ENCODE measurements around the gene NAIF1. TPM values are rescaled to one million over a fixed set of nuclear protein-coding genes. Genes with fewer than 3 reads are reported as not detected.

NAIF1 gene
- total and polyA plus RNA-seq, 9 donors = 7.4 to 10.0 (median 8.4) TPM

DNA sequence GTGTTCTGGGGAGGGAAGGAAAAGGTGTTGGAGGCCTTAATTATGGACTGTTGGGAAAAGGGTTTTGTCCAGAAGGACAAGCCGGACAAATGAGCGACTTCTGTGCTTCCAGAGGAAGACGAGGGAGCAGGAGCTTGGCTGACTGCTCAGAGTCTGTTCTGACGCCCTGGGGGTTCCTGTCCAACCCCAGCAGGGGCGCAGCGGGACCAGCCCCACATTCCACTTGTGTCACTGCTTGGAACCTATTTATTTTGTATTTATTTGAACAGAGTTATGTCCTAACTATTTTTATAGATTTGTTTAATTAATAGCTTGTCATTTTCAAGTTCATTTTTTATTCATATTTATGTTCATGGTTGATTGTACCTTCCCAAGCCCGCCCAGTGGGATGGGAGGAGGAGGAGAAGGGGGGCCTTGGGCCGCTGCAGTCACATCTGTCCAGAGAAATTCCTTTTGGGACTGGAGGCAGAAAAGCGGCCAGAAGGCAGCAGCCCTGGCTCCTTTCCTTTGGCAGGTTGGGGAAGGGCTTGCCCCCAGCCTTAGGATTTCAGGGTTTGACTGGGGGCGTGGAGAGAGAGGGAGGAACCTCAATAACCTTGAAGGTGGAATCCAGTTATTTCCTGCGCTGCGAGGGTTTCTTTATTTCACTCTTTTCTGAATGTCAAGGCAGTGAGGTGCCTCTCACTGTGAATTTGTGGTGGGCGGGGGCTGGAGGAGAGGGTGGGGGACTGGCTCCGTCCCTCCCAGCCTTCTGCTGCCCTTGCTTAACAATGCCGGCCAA lies 41.3 kb upstream of the NAIF1 start:
- Histone ChIP-seq H3K4me1 (ENCODE audit: control insufficient read depth, insufficient read depth, low read length) (peaks cover 53% of the 10 kb centered on the region), H3K9me3 (replicated peaks; ENCODE audit: control insufficient read depth, low read depth, low read length) (no peaks in the 10 kb centered on the region), H3K4me3 (ENCODE audit: low read length) (no peak overlapping the region), H3K36me3 (ENCODE audit: control insufficient read depth, insufficient read depth, low read length) (peaks cover 49% of the 10 kb centered on the region), H3K27me3 (ENCODE audit: control insufficient read depth, insufficient read depth, low read length) (no peaks in the 10 kb centered on the region), H3K27ac (ENCODE audit: low read length) (peak overlapping the region; percentile 17)
- no peak for DNase-seq
- WGBS (ENCODE audit: insufficient coverage) = 62% methylated on average over 8 of the region's 15 CpGs

DNA sequence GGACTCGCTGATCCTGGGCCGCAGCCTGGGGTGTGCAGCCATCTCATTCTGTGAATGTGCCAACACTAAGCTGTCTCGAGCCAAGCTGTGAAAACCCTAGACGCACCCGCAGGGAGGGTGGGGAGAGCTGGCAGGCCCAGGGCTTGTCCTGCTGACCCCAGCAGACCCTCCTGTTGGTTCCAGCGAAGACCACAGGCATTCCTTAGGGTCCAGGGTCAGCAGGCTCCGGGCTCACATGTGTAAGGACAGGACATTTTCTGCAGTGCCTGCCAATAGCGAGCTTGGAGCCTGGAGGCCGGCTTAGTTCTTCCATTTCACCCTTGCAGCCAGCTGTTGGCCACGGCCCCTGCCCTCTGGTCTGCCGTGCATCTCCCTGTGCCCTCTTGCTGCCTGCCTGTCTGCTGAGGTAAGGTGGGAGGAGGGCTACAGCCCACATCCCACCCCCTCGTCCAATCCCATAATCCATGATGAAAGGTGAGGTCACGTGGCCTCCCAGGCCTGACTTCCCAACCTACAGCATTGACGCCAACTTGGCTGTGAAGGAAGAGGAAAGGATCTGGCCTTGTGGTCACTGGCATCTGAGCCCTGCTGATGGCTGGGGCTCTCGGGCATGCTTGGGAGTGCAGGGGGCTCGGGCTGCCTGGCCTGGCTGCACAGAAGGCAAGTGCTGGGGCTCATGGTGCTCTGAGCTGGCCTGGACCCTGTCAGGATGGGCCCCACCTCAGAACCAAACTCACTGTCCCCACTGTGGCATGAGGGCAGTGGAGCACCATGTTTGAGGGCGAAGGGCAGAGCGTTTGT lies 40.5 kb upstream of the NAIF1 start:
- no peak for DNase-seq
- H3K27ac ChIP-seq (ENCODE audit: low read length) = peak overlapping the region; percentile 17
- no peaks in the 10 kb centered on the region for H3K27me3 ChIP-seq (ENCODE audit: control insufficient read depth, insufficient read depth, low read length)
- H3K4me3 ChIP-seq (ENCODE audit: low read length) = no peak overlapping the region
- 64% methylated on average over 13 of the region's 18 CpGs for WGBS (ENCODE audit: insufficient coverage)
- H3K4me1 ChIP-seq (ENCODE audit: control insufficient read depth, insufficient read depth, low read length) = peaks cover 61% of the 10 kb centered on the region
- peaks cover 53% of the 10 kb centered on the region for H3K36me3 ChIP-seq (ENCODE audit: control insufficient read depth, insufficient read depth, low read length)
- H3K9me3 ChIP-seq (replicated peaks; ENCODE audit: control insufficient read depth, low read depth, low read length) = no peaks in the 10 kb centered on the region

DNA sequence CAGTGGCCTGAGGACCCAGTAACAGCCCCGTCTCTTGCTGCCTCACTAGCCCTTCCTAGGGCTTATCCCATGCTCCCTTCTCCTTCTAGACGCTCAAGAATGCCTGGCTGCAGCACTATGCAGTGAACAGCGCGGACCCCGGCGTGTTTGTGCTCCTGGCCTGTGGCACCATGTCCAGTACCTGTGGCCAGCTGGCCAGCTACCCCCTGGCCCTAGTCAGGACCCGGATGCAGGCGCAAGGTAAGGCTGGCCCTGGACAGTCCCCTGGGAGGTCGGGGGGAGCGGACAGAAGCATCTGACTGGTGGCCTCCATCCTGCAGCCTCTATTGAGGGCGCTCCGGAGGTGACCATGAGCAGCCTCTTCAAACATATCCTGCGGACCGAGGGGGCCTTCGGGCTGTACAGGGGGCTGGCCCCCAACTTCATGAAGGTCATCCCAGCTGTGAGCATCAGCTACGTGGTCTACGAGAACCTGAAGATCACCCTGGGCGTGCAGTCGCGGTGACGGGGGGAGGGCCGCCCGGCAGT lies 39.9 kb upstream of the NAIF1 start:
- H3K27me3 ChIP-seq (ENCODE audit: control insufficient read depth, insufficient read depth, low read length) = no peaks in the 10 kb centered on the region
- peaks cover 59% of the 10 kb centered on the region for H3K36me3 ChIP-seq (ENCODE audit: control insufficient read depth, insufficient read depth, low read length)
- 90% methylated on average over 23 of the region's 23 CpGs for WGBS (ENCODE audit: insufficient coverage)
- no peak for DNase-seq
- H3K27ac ChIP-seq (ENCODE audit: low read length) = no peak overlapping the region
- peaks cover 68% of the 10 kb centered on the region for H3K4me1 ChIP-seq (ENCODE audit: control insufficient read depth, insufficient read depth, low read length)
- H3K4me3 ChIP-seq (ENCODE audit: low read length) = no peak overlapping the region
- H3K9me3 ChIP-seq (replicated peaks; ENCODE audit: control insufficient read depth, low read depth, low read length) = no peaks in the 10 kb centered on the region

DNA sequence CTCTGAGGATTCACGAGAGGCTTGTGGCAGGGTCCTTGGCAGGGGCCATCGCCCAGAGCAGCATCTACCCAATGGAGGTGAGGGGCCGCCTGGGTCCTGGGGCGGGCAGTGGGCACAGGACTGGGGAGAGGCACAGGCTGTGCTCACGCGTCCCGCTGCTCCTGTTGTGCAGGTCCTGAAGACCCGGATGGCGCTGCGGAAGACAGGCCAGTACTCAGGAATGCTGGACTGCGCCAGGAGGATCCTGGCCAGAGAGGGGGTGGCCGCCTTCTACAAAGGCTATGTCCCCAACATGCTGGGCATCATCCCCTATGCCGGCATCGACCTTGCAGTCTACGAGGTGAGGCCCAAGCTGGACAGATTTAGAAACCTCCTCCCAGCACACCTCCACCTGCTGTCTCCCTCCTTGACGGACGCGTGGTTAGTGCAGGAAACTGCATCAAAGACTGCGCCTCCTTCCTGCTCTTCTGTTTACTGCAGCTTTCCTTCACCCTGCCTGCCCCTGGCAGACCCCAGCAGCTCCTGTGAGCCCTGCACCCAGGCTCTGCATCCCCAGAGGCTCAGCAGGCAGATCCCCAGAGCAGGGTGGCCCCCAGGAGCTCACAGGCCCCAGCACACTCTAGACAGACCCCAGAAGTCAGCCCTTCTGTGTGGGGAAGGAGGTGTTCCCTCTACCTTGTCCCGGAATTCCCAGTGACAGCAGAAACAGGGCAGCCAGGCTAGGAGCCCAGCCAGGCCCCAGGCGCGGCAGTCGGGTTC lies 39.2 kb upstream of the NAIF1 start:
- 90% methylated on average over 20 of the region's 23 CpGs for WGBS (ENCODE audit: insufficient coverage)
- peaks cover 66% of the 10 kb centered on the region for H3K36me3 ChIP-seq (ENCODE audit: control insufficient read depth, insufficient read depth, low read length)
- no peak overlapping the region for H3K27ac ChIP-seq (ENCODE audit: low read length)
- DNase-seq = no peak
- peaks cover 74% of the 10 kb centered on the region for H3K4me1 ChIP-seq (ENCODE audit: control insufficient read depth, insufficient read depth, low read length)
- H3K27me3 ChIP-seq (ENCODE audit: control insufficient read depth, insufficient read depth, low read length) = no peaks in the 10 kb centered on the region
- no peaks in the 10 kb centered on the region for H3K9me3 ChIP-seq (replicated peaks; ENCODE audit: control insufficient read depth, low read depth, low read length)
- H3K4me3 ChIP-seq (ENCODE audit: low read length) = no peak overlapping the region

DNA sequence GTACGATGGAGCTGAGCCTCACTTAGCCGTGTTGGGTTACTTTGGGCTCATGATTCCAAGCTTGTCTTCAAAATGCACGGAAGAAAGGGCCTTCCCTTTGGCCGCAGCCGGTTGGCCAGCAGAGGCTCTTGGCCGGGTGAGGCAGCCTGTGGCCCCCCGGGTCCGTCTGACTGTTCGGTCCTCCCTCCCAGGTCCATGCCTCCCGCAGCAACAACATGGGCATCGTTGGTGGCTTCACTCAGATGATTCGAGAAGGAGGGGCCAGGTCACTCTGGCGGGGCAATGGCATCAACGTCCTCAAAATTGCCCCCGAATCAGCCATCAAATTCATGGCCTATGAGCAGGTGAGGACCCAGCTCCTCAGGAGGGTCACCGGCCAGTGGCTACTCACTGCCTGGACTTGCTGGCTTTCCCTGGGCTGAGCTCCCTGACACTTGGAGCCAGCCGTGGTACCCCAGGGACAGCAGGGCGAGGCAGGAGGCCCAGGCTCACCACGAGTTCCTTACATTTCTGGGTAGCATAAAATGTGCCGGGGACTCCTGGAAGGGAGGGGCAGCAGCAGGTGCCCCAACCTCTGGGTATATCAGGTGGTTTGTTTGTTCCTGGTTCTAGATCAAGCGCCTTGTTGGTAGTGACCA lies 38.5 kb upstream of the NAIF1 start:
- Histone ChIP-seq H3K36me3 (ENCODE audit: control insufficient read depth, insufficient read depth, low read length) (peaks cover 73% of the 10 kb centered on the region), H3K27me3 (ENCODE audit: control insufficient read depth, insufficient read depth, low read length) (no peaks in the 10 kb centered on the region), H3K9me3 (replicated peaks; ENCODE audit: control insufficient read depth, low read depth, low read length) (no peaks in the 10 kb centered on the region), H3K4me1 (ENCODE audit: control insufficient read depth, insufficient read depth, low read length) (peaks cover 75% of the 10 kb centered on the region), H3K27ac (ENCODE audit: low read length) (no peak overlapping the region), H3K4me3 (ENCODE audit: low read length) (no peak overlapping the region)
- no peak for DNase-seq
- 86% methylated on average over 21 of the region's 21 CpGs for WGBS (ENCODE audit: insufficient coverage)

DNA sequence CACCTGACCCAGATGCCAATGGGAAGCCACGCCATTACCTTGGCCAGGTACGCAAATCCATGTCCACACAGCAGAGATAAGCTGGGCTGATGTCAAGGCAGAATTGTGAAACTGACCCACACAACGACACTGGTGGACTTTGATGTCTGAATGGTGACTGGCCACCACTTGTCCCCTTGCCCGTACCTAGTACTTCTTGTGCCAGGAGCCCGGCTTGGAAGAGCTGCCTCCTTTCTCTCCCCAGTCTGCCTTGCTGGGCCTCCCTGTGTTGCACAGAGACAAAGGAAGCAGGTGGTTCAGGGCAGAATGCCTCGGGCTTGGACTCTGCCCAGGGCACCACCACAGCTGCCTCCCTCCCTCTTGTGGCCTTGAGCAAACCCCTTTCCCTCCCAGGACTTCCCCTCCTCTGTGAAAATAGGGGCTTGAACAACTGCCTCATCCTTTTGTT lies 37.1 kb upstream of the NAIF1 start:
- no peaks in the 10 kb centered on the region for H3K27me3 ChIP-seq (ENCODE audit: control insufficient read depth, insufficient read depth, low read length)
- H3K4me3 ChIP-seq (ENCODE audit: low read length) = no peak overlapping the region
- H3K9me3 ChIP-seq (replicated peaks; ENCODE audit: control insufficient read depth, low read depth, low read length) = no peaks in the 10 kb centered on the region
- H3K36me3 ChIP-seq (ENCODE audit: control insufficient read depth, insufficient read depth, low read length) = peaks cover 74% of the 10 kb centered on the region
- WGBS (ENCODE audit: insufficient coverage) = 72% methylated on average over 6 of the region's 6 CpGs
- DNase-seq = peak; percentile 74
- H3K4me1 ChIP-seq (ENCODE audit: control insufficient read depth, insufficient read depth, low read length) = peaks cover 84% of the 10 kb centered on the region
- H3K27ac ChIP-seq (ENCODE audit: low read length) = peak overlapping the region; percentile 77

DNA sequence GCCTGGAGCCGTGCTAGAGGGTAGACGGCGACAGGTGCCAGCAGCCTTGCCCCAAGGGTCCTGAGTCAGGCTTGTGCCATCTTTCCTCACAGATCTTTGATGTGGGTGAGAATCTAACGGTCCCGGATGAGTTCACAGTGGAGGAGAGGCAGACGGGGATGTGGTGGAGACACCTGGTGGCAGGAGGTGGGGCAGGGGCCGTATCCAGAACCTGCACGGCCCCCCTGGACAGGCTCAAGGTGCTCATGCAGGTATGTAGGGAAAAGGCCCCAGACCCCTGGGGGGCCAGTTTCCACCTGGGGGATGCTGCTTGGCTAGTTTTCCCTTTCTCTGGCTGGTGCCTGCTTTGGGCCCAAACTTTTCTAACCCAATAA lies 36.5 kb upstream of the NAIF1 start:
- Histone ChIP-seq H3K9me3 (replicated peaks; ENCODE audit: control insufficient read depth, low read depth, low read length) (no peaks in the 10 kb centered on the region), H3K36me3 (ENCODE audit: control insufficient read depth, insufficient read depth, low read length) (peaks cover 72% of the 10 kb centered on the region), H3K27ac (ENCODE audit: low read length) (peak overlapping the region; percentile 53), H3K4me3 (ENCODE audit: low read length) (no peak overlapping the region), H3K27me3 (ENCODE audit: control insufficient read depth, insufficient read depth, low read length) (no peaks in the 10 kb centered on the region), H3K4me1 (ENCODE audit: control insufficient read depth, insufficient read depth, low read length) (peaks cover 84% of the 10 kb centered on the region)
- no peak for DNase-seq
- WGBS (ENCODE audit: insufficient coverage) = 58% methylated on average over 8 of the region's 8 CpGs

DNA sequence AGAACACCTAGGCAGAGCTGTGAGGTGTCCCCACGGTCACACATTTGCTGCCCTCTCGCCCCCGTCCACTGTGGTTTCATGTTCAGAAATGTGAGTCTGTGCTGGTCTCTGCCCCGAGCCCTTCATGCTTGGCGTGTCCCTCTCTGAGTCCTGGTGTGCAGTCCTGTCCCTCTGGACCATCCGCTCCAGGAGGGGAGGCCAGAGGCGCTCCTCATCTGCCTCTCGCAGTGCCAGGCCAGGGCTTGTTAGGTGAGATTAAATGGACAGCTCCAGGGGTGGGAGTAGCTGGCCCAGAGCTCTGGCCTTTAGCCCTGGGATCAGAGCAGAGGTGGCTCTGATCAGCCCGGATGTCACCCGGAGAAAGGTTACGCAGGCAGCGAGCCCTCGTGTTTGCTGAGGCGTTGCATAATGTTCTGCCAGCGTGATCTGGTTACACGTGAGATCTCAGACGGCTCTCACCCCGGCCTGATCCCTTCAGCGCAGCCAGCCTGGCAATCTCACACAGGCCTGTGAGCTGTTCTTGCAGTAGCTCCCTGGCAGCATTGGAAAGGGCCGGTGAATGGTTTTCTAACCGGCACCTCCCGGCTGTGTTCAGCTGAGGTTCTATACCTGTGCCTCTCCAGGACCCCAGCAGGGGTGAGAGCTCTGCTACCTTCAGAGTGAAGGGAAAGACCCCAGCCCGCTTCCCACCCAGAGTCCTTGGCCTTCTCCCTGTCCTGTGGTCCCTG lies 35.9 kb upstream of the NAIF1 start:
- H3K36me3 ChIP-seq (ENCODE audit: control insufficient read depth, insufficient read depth, low read length) = peaks cover 68% of the 10 kb centered on the region
- H3K9me3 ChIP-seq (replicated peaks; ENCODE audit: control insufficient read depth, low read depth, low read length) = no peaks in the 10 kb centered on the region
- H3K4me3 ChIP-seq (ENCODE audit: low read length) = no peak overlapping the region
- WGBS (ENCODE audit: insufficient coverage) = 86% methylated on average over 23 of the region's 23 CpGs
- H3K27ac ChIP-seq (ENCODE audit: low read length) = peak overlapping the region; percentile 53
- H3K4me1 ChIP-seq (ENCODE audit: control insufficient read depth, insufficient read depth, low read length) = peaks cover 85% of the 10 kb centered on the region
- DNase-seq = no peak
- no peaks in the 10 kb centered on the region for H3K27me3 ChIP-seq (ENCODE audit: control insufficient read depth, insufficient read depth, low read length)

DNA sequence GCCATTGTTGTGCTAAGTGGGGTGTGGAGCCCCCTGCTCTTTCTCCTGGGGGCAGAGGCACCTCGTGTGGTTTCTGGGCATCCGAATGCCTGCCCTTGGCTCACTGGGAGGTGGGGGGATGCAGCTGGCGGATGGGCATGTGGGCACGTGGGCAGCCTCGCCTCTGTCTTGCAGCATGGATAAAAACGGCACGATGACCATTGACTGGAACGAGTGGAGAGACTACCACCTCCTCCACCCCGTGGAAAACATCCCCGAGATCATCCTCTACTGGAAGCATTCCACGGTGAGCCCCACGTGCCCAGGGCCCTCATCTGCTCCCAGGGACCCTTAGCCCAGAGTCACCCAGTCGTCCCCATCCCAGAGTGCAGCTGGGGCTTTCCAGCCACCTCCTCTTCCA lies 35.1 kb upstream of the NAIF1 start:
- Histone ChIP-seq H3K36me3 (ENCODE audit: control insufficient read depth, insufficient read depth, low read length) (peaks cover 60% of the 10 kb centered on the region), H3K27me3 (ENCODE audit: control insufficient read depth, insufficient read depth, low read length) (no peaks in the 10 kb centered on the region), H3K9me3 (replicated peaks; ENCODE audit: control insufficient read depth, low read depth, low read length) (no peaks in the 10 kb centered on the region), H3K4me1 (ENCODE audit: control insufficient read depth, insufficient read depth, low read length) (peaks cover 85% of the 10 kb centered on the region), H3K27ac (ENCODE audit: low read length) (no peak overlapping the region), H3K4me3 (ENCODE audit: low read length) (no peak overlapping the region)
- WGBS (ENCODE audit: insufficient coverage) = 85% methylated on average over 13 of the region's 13 CpGs
- DNase-seq = no peak

Measured in muscle of leg (tissue), 11 donors.